ENCODE data around the gene FAM53B.
"Not testable (repeated sequence)": the region's sequence is repeated elsewhere in the genome, so short reads cannot be mapped to it uniquely, and the experiment has no call there.

FAM53B gene

DNA sequence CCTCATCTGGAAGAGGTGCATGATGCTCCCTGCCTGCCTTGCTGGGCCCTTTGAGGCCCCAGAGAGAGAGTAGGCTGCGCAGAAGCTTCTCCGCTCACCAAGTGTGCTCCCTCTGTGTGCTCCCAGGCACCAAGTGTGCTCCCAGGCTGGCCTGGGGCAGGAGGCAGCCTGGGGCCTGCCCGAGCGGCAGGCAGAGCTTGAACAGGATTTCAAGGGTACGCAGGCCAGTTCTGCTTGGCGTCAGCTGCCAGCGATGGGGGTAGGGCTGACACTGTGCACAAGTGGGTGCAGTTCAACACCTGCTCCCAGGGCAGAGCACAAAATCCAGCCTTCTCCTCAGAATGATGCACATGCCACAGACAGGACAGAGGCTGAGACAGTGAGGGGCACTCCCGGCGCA is 119.7 kb downstream of the FAM53B start:
- DNase-seq, result no peak

GRCh38 chr10:124624006-124624405 is 120.2 kb downstream of the FAM53B start:
- no peak for DNase-seq

- DNase-seq, result no peak
Measured at GRCh38 chr10:124622866-124623536, 121.2 kb downstream of the FAM53B start.

GRCh38 chr10:124622158-124622557 is 122.0 kb downstream of the FAM53B start:
- DNase-seq, result no peak

- DNase-seq, result no peak
Measured at GRCh38 chr10:124621637-124622036, 122.5 kb downstream of the FAM53B start.

- no peak for DNase-seq
Measured at GRCh38 chr10:124619802-124620490, 124.2 kb downstream of the FAM53B start.

GRCh38 chr10:124619195-124619594 is 125.0 kb downstream of the FAM53B start:
- no peak for DNase-seq

DNA sequence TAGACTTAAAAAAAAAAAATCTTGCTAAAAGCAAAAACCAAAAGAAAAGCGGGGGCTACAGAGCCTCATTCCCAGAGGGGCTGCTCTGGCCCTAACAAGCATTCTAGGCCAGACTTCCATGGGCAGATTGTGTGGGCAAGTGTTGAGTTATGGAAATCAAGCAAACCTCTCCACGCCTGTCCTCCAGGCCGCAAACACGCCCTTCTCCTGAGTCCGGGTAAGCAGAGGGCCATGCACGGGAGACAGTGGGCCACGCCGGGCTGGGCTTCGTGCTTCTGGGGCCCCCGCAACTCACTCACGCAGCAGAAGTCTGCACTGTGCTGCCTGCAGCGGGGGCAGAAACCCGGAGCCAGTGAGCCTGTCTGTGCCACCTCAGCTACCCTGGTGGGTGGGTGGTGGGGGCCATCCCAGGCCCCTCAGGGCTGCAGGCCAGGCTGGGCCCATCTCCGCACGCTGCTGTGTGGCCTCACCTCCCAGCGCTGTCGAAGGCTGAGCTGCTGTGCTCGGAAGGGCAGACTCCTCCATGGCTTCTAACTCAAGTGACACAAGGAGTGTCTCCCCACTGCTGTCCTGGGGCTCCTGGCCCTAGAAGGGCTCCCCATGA is 125.6 kb downstream of the FAM53B start:
- no peak for DNase-seq

- no peak for DNase-seq
Measured at GRCh38 chr10:124616836-124617130, 127.4 kb downstream of the FAM53B start.

- no peak for DNase-seq
Measured at GRCh38 chr10:124616040-124616835, 127.9 kb downstream of the FAM53B start.

- no peak for DNase-seq
Measured at GRCh38 chr10:124615259-124615658, 128.9 kb downstream of the FAM53B start.

- DNase-seq, result no peak
Measured at GRCh38 chr10:124614003-124614659, 130.0 kb downstream of the FAM53B start.

DNA sequence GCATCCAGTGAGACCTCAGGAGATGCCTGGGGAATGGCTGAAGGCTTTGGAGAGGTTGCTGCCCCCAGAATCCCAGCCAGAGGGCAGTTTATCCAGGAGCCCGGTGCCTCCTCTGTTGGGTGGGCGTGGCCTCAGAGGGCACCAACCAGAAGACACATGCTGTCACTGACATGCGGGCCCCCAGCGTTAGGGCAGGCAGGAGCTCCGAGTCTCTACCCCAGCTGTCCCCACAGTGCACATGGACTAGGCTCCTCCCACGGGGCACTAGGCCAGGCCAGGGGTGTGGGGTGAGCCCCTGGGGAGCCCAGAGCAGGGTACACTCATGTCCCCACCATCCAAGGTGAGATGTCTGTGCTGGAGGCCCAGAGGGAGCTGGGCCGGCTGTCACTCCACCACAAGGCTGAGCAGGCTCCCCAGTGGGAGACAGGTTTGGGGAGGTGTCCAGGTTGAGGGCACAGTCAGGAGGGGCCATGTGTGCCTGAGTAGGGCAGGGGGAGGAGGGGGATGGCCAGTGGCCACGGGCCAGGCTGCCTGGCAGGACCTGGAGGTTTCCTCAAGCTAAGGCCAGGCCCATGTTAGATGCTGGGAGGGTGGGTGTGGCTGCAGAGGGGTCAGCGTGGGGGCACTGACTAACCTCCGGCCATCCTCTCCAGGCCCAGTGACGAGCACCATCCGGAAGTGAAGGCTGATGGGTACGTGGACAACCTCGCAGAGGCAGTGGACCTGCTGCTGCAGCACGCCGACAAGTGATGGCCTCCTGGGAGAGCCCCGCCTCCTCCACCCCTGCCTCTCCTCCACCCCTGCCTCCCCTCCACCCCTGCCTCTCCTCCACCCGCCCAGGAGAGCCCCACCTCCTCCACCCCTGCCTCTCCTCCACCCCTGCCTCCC is 131.3 kb downstream of the FAM53B start:
- DNase-seq, result no peak

- DNase-seq, result no peak
Measured at GRCh38 chr10:124611738-124612137, 132.4 kb downstream of the FAM53B start.

DNA sequence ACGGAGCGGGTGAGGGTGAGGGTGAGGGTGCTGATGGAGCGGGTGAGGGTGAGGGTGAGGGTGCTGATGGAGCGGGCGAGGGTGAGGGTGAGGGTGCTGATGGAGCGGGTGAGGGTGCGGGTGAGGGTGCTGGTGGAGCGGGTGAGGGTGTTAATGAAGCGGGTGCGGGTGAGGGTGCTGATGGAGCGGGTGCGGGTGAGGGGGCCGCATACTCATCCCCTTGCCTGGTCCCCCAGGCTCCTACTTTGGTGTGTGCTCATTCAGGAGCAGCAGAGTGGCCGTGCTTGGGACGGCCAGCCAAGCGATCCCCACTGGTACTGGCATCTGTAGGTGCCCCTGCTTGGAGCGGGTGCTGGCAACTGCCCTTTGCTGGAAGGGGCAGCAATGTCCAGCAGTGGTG is 133.3 kb downstream of the FAM53B start:
- DNase-seq, result not testable (repeated sequence)

GRCh38 chr10:124610186-124610585 is 134.0 kb downstream of the FAM53B start:
- DNase-seq, result peak; percentile 6

DNA sequence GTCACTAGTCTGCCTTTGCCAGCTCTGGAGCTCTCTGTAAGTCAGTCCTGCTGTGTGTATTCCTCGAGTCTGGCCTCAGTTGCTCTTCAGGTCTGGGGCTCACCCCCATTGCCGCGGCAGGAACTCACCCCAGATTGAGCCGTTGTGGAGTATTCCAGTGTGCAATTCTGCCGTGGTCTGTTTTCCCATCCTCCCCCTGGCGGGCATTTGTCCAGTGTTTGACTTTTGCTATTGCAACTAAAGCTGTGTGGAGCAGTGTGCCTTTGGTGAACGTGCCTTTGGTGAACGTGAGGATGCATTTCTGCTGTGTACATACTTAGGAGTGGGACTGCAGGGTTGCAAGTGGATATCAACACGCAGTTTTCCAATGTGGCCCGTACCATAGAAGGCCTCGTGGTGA is 134.5 kb downstream of the FAM53B start:
- no peak for DNase-seq

DNA sequence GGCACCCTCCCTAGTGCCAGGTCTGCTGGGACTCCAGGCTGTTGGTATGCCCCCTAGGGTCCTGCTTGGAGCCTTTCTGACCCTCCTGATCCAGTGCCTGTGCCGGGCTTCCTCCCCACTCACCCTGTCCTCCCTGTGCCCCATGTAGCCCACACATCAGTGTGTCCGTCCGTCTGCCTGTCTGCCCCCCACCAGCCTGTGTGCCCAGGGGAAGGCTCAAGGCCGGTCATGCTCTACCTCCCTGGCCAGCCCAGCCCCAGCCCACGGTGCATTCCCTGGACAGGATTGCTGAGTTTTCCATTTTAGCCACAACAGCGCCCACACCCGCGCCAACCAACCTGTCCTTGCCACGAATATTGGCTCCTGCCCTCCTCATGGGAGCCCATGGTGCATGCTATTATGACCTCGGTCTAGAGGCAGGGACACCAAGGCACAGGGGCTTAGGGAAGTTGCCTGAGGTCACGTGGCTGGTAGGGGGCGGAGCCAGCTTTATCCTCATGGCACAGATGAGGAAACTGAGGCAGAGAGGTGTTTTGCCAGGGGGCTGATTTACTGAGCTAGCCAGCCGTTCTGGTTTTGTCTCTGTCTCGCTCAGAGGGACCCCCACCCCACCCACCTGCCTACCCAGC is 136.0 kb downstream of the FAM53B start:
- DNase-seq, result no peak

- DNase-seq, result no peak
Measured at GRCh38 chr10:124607693-124608092, 136.5 kb downstream of the FAM53B start.

- DNase-seq, result no peak
Measured at GRCh38 chr10:124606822-124607221, 137.4 kb downstream of the FAM53B start.

All from effector CD8-positive, alpha-beta T cell (primary cell).